CD4-positive, alpha-beta memory T cell (primary cell): ENCODE data around the gene OBP2B. TPM values are rescaled to one million over a fixed set of nuclear protein-coding genes. Genes with fewer than 3 reads are reported as not detected.
A peak's percentile ranks its signal among the peaks of the same experiment; 100 is the strongest.

Experiments used
- CTCF ChIA-PET: fragments of 350-600 bp; sonication (Branson Sonifier 250); formaldehyde crosslinking; loops from one replicate; lab custom pipeline; 2021; ENCODE audit warnings: inconsistent platforms; ENCODE audit not compliant: partially characterized antibody; lab: Charles Lee
- POLR2A ChIA-PET: fragments of 350-600 bp; sonication (Branson Sonifier 250); formaldehyde crosslinking; loops from one replicate; lab custom pipeline; 2021; ENCODE audit not compliant: partially characterized antibody; lab: Charles Lee
- DNase-seq, 5 donors: peaks; one replicate each; pipeline versions ENCODE4 v3.0.0 to v3.0.0-alpha.2; 2020 to 2022; ENCODE audit warnings: mixed read lengths in 1 of 5
- H3K27ac ChIP-seq: one replicate; pipeline ENCODE4 v1.7.0; 2013; ENCODE audit warnings: low read depth, low read length
- H3K27me3 ChIP-seq: 2 replicates; pipeline ENCODE4 v1.7.0; 2013; ENCODE audit warnings: mild to moderate bottlenecking, low read length, moderate library complexity; ENCODE audit not compliant: insufficient read depth
- H3K36me3 ChIP-seq: 2 replicates; pipeline ENCODE4 v1.7.0; 2013; ENCODE audit warnings: mild to moderate bottlenecking, low read length, moderate library complexity; ENCODE audit not compliant: insufficient read depth
- H3K4me1 ChIP-seq: 2 replicates; pipeline ENCODE4 v1.7.0; 2013; ENCODE audit warnings: mild to moderate bottlenecking, low read length, moderate library complexity; ENCODE audit not compliant: insufficient read depth
- H3K4me3 ChIP-seq, 2 donors: one replicate each; pipeline ENCODE4 v1.7.0; 2013; ENCODE audit warnings: low read length in 2 of 2, mild to moderate bottlenecking in 1 of 2
- H3K9me3 ChIP-seq, 2 donors: one replicate each; pipeline ENCODE4 v1.7.0; 2013; ENCODE audit warnings: low read length in 2 of 2, control low read depth in 1 of 2; ENCODE audit not compliant: control insufficient read depth in 1 of 2
- H3K27ac Mint-ChIP-seq, 7 donors: one replicate each; pipeline ENCODE4 v1.8.0; 2020 to 2021; ENCODE audit warnings: mixed read lengths in 7 of 7, mild to moderate bottlenecking in 6 of 7, inconsistent platforms in 3 of 7, moderate library complexity in 3 of 7
- H3K27me3 Mint-ChIP-seq, 2 donors: one replicate each; pipeline ENCODE4 v1.8.0; 2020 to 2021; ENCODE audit warnings: mixed read lengths in 2 of 2
- H3K36me3 Mint-ChIP-seq, 2 donors: one replicate each; pipeline ENCODE4 v1.8.0; 2020 to 2021; ENCODE audit warnings: mixed read lengths in 2 of 2, inconsistent platforms in 1 of 2, mild to moderate bottlenecking in 1 of 2
- H3K4me1 Mint-ChIP-seq, 4 donors: one replicate each; pipeline ENCODE4 v1.8.0; 2020 to 2021; ENCODE audit warnings: mixed read lengths in 4 of 4, mild to moderate bottlenecking in 1 of 4
- H3K4me3 Mint-ChIP-seq, 8 donors: one replicate each; pipeline ENCODE4 v1.8.0; 2020 to 2021; ENCODE audit warnings: mixed read lengths in 8 of 8, mild to moderate bottlenecking in 7 of 8, moderate library complexity in 6 of 8, inconsistent platforms in 3 of 8
- H3K9me3 Mint-ChIP-seq, 8 donors: one replicate each; pipeline ENCODE4 v1.8.0; 2020 to 2021; ENCODE audit warnings: mixed read lengths in 8 of 8, mild to moderate bottlenecking in 5 of 8, inconsistent platforms in 3 of 8, moderate library complexity in 1 of 8
- intact Hi-C: fragments of 100-400 bp; cut with micrococcal nuclease; formaldehyde crosslinking; loops from one replicate; pipeline ENCODE4 v1.15.1; 2023
- polyA plus RNA-seq, 2 donors: library from polyadenylated mRNA; unstranded; fragments of 300-500 nt; fragmentation: Illumina TruSeq; gene quantifications; one replicate each; pipeline ENCODE4 v1.2.3, GENCODE V29; 2021
- total RNA-seq, 2 experiments: library from RNA; stranded (reverse); gene quantifications; one replicate each; pipeline ENCODE4 v1.2.3, GENCODE V29; 2021

Gene OBP2B
- total and polyA plus RNA-seq, 4 experiments from 2014 or later = not detected

- POLR2A ChIA-PET = no interaction called here
Measured at GRCh38 chr9:133203506-133204075, 5.5 kb downstream of the OBP2B start.

GRCh38 chr9:133202688-133203453 is 6.2 kb downstream of the OBP2B start:
- Histone ChIP-seq H3K27ac (no peak overlapping the region), H3K36me3 (no peaks in the 10 kb centered on the region), H3K9me3 (no peaks in the 10 kb centered on the region), H3K27me3 (no peaks in the 10 kb centered on the region), H3K4me3 (no peak overlapping the region), H3K4me1 (no peaks in the 10 kb centered on the region)
- intact Hi-C loops = no loop called here
- Mint-ChIP-seq H3K9me3 (no peaks in the 10 kb centered on the region), H3K36me3 (no peaks in the 10 kb centered on the region), H3K27me3 (peaks cover 7 to 16% of the 10 kb centered on the region in 2 donors), H3K27ac (no peak overlapping the region), H3K4me1 (peaks cover 2 to 11% (median 4%) of the 10 kb centered on the region in 4 donors), H3K4me3 (no peak overlapping the region)
- ChIA-PET CTCF (interaction anchor here (1.4 kb wide), 1 partner anchor 17 kb away, joined by 3 read pairs; no protein-coding TSS in a partner anchor), POLR2A (no interaction called here)
- DNase-seq = no peak

More at GRCh38 chr9:133203506-133204075, 5.5 kb downstream of the OBP2B start:
- Histone ChIP-seq H3K4me3 (no peak overlapping the region), H3K4me1 (no peaks in the 10 kb centered on the region), H3K36me3 (no peaks in the 10 kb centered on the region), H3K27ac (no peak overlapping the region), H3K9me3 (no peaks in the 10 kb centered on the region), H3K27me3 (no peaks in the 10 kb centered on the region)
- CTCF ChIA-PET = no interaction called here
- Mint-ChIP-seq H3K27me3 (peaks cover 4 to 13% of the 10 kb centered on the region in 2 donors), H3K4me3 (no peak overlapping the region), H3K4me1 (peaks cover 2 to 11% (median 4%) of the 10 kb centered on the region in 4 donors), H3K27ac (no peak overlapping the region), H3K36me3 (no peaks in the 10 kb centered on the region), H3K9me3 (no peaks in the 10 kb centered on the region)
- intact Hi-C loops = no loop called here
- no peak for DNase-seq

- no peak overlapping the region for H3K4me3 Mint-ChIP-seq
- Histone ChIP-seq H3K27ac (no peak overlapping the region), H3K27me3 (no peaks in the 10 kb centered on the region), H3K9me3 (no peaks in the 10 kb centered on the region), H3K36me3 (no peaks in the 10 kb centered on the region), H3K4me3 (no peak overlapping the region), H3K4me1 (no peaks in the 10 kb centered on the region)
- peaks cover 7 to 16% of the 10 kb centered on the region in 2 donors for H3K27me3 Mint-ChIP-seq
- peaks cover 2 to 11% (median 4%) of the 10 kb centered on the region in 4 donors for H3K4me1 Mint-ChIP-seq
- CTCF ChIA-PET = interaction anchor here (1.4 kb wide), 1 partner anchor 16 kb away, joined by 3 read pairs; no protein-coding TSS in a partner anchor
- no peak overlapping the region for H3K27ac Mint-ChIP-seq
- H3K9me3 Mint-ChIP-seq = no peaks in the 10 kb centered on the region
- H3K36me3 Mint-ChIP-seq = no peaks in the 10 kb centered on the region
- intact Hi-C loops = no loop called here
- POLR2A ChIA-PET = interaction anchor here (0.9 kb wide), 1 partner anchor 149 kb away, joined by 3 read pairs; no protein-coding TSS in a partner anchor
- no peak for DNase-seq
Measured at GRCh38 chr9:133202145-133202513, 6.9 kb downstream of the OBP2B start.

GRCh38 chr9:133201424-133202144 is 7.5 kb downstream of the OBP2B start:
- intact Hi-C loops = no loop called here
- no peak overlapping the region for H3K27ac ChIP-seq
- Mint-ChIP-seq H3K27ac (no peak overlapping the region), H3K36me3 (no peaks in the 10 kb centered on the region), H3K9me3 (no peaks in the 10 kb centered on the region), H3K4me3 (no peak overlapping the region), H3K27me3 (peaks cover 7 to 16% of the 10 kb centered on the region in 2 donors), H3K4me1 (peaks cover 2 to 11% (median 4%) of the 10 kb centered on the region in 4 donors)
- H3K9me3 ChIP-seq = no peaks in the 10 kb centered on the region
- POLR2A ChIA-PET = interaction anchor here (0.9 kb wide), 1 partner anchor 149 kb away, joined by 3 read pairs; no protein-coding TSS in a partner anchor
- DNase-seq = no peak
- H3K27me3 ChIP-seq = no peaks in the 10 kb centered on the region
- no peaks in the 10 kb centered on the region for H3K4me1 ChIP-seq
- no peak overlapping the region for H3K4me3 ChIP-seq
- CTCF ChIA-PET = interaction anchor here (1.4 kb wide), 1 partner anchor 16 kb away, joined by 3 read pairs; no protein-coding TSS in a partner anchor
- no peaks in the 10 kb centered on the region for H3K36me3 ChIP-seq

- H3K4me3 Mint-ChIP-seq = no peak overlapping the region
- ChIA-PET POLR2A (no interaction called here), CTCF (no interaction called here)
Measured at GRCh38 chr9:133200631-133201030, 8.4 kb downstream of the OBP2B start.

GRCh38 chr9:133199648-133200321 is 9.3 kb downstream of the OBP2B start:
- Mint-ChIP-seq H3K36me3 (no peaks in the 10 kb centered on the region), H3K27ac (peak overlapping the region in 4 of 7 donors; percentile 26 to 92 (median 43)), H3K4me1 (peaks cover 2 to 11% (median 4%) of the 10 kb centered on the region in 4 donors), H3K9me3 (peaks cover 0 to 5% (median 0%) of the 10 kb centered on the region in 8 donors), H3K27me3 (peaks cover 11 to 16% of the 10 kb centered on the region in 2 donors), H3K4me3 (peak overlapping the region; percentile 15 to 85 (median 72))
- no peak overlapping the region for H3K4me3 ChIP-seq
- no peaks in the 10 kb centered on the region for H3K4me1 ChIP-seq
- no peak overlapping the region for H3K27ac ChIP-seq
- CTCF ChIA-PET = interaction anchor here (1.2 kb wide), 1 partner anchor 14 kb away, joined by 3 read pairs; no protein-coding TSS in a partner anchor
- POLR2A ChIA-PET = no interaction called here
- no peaks in the 10 kb centered on the region for H3K27me3 ChIP-seq
- no peaks in the 10 kb centered on the region for H3K36me3 ChIP-seq
- intact Hi-C loops = no loop called here
- peak; percentile 22 to 53 (median 36) for DNase-seq
- no peaks in the 10 kb centered on the region for H3K9me3 ChIP-seq

More at GRCh38 chr9:133200631-133201030, 8.4 kb downstream of the OBP2B start:
- Histone ChIP-seq H3K36me3 (no peaks in the 10 kb centered on the region), H3K27ac (no peak overlapping the region), H3K4me1 (no peaks in the 10 kb centered on the region), H3K27me3 (no peaks in the 10 kb centered on the region), H3K9me3 (no peaks in the 10 kb centered on the region), H3K4me3 (no peak overlapping the region)
- no peak for DNase-seq
- Mint-ChIP-seq H3K9me3 (no peaks in the 10 kb centered on the region), H3K27ac (no peak overlapping the region), H3K4me1 (peaks cover 2 to 11% (median 4%) of the 10 kb centered on the region in 4 donors), H3K27me3 (peaks cover 7 to 16% of the 10 kb centered on the region in 2 donors), H3K36me3 (no peaks in the 10 kb centered on the region)
- intact Hi-C loops = no loop called here
